Suprapubic skin (tissue), 4 donors: Measurements from ENCODE around the gene MTURN.

Source experiments
- CTCF ChIP-seq, 2 donors: fragments of 200-600 bp in 1 of 2; fragments of 450-650 bp in 1 of 2; sonication (generic) in 1 of 2; IDR thresholded peaks; one replicate each; pipeline ENCODE4 v1.5.1; 2016 to 2019; ENCODE audit warnings: antibody characterized with exemption in 2 of 2, mild to moderate bottlenecking in 1 of 2, moderate library complexity in 1 of 2
- EP300 ChIP-seq: sonication (generic); formaldehyde crosslinking; IDR thresholded peaks from one replicate; pipeline ENCODE4 v1.6.1; 2017; ENCODE audit warnings: antibody characterized with exemption
- POLR2AphosphoS5 ChIP-seq, 3 donors: sonication (generic); formaldehyde crosslinking; IDR thresholded peaks; one replicate each; pipeline ENCODE4 v1.6.1; 2017; ENCODE audit warnings: antibody characterized with exemption in 3 of 3

- TF ChIP-seq CTCF (IDR thresholded peaks at IDR 0.05) (no peak), POLR2AphosphoS5 (IDR thresholded peaks at IDR 0.05) (no peak), EP300 (no peak)
Observed at GRCh38 chr7:30136743-30137485, 2.1 kb downstream of the MTURN start.
